Astrocyte of the spinal cord (primary cell): ENCODE results near the gene TREM1.

Experiments
- DNase-seq: peaks from one replicate; pipeline ENCODE4 v3.0.0; 2011; ENCODE audit warnings: low read depth, low spot score
- H3K4me3 ChIP-seq: 2 replicates; pipeline ENCODE4 v1.5.1; 2011; ENCODE audit warnings: low read depth, mild to moderate bottlenecking, low read length, moderate library complexity
- in situ Hi-C: cut with HindIII; loops from 2 replicates; pipeline ENCODE4 v1.10.0; 2017; ENCODE audit warnings: low sequenced_read_pairs
- TF ChIP-seq, protein P1 (sequence below): IDR thresholded peaks from 2 replicates; pipeline ENCODE4 v1.5.1; 2012; ENCODE audit warnings: low read depth, mild to moderate bottlenecking, low read length, inconsistent platforms

The TREM1 gene

DNA sequence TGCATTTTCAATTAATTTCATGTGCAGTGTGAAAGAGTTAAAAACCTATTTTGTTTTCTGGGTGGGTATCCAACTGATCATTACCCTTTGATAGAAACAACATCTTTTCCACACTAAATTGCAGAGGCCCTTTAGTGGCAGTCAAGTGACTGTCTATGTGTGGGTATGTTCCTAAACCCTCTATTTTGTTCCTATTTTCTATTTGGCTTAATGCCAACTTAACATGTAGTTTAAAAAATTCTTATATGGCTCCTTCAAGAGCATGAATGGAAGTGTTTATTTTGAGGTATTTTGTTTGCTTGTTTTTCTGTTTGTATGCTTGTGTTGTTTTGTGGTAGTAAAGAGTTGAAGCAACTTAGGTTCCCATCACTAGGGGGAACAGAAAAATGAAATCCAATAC is 19.9 kb downstream of the TREM1 start:
- in situ Hi-C loops, result no loop called here
- DNase-seq, result no peak
- TF ChIP-seq, protein P1, sequence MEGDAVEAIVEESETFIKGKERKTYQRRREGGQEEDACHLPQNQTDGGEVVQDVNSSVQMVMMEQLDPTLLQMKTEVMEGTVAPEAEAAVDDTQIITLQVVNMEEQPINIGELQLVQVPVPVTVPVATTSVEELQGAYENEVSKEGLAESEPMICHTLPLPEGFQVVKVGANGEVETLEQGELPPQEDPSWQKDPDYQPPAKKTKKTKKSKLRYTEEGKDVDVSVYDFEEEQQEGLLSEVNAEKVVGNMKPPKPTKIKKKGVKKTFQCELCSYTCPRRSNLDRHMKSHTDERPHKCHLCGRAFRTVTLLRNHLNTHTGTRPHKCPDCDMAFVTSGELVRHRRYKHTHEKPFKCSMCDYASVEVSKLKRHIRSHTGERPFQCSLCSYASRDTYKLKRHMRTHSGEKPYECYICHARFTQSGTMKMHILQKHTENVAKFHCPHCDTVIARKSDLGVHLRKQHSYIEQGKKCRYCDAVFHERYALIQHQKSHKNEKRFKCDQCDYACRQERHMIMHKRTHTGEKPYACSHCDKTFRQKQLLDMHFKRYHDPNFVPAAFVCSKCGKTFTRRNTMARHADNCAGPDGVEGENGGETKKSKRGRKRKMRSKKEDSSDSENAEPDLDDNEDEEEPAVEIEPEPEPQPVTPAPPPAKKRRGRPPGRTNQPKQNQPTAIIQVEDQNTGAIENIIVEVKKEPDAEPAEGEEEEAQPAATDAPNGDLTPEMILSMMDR, result no peak
- H3K4me3 ChIP-seq, result no peak overlapping the region

DNA sequence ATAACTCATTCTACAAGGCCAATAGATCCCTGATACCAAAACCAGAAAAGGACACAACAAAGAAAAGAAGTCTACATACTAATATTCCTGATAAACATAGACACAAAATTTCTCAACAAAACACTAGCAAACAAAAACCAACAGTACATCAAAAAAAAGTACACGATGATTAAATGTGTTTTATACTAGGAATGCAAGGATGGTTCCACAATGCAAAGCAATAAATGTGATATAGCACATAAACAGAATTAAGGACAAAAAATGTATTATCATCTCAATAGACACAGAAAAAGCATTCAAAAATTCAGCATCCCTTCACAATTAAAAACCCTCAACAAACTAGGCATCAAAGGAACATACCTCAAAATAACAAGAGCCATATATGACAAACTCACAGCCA is 23.2 kb downstream of the TREM1 start:
- TF ChIP-seq, protein P1, result no peak
- H3K4me3 ChIP-seq, result no peak overlapping the region
- DNase-seq, result no peak
- in situ Hi-C loops, result no loop called here

DNA sequence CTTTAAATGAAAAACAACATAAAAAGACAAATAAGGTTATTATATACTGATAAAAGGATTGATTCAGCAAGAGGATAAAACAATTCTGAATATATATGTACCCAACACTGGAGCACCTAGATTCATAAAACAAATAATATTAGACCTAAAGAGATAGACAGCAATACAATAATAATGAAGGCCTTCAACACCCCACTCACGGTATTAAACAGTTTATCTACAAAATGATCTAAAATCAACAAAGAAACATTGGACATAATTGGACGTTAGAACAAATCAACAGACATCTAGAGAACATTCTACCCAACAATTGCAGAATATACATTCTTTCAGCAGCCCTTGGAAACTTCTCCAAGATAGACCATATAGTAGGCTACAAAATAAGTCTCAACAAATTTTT is 24.1 kb downstream of the TREM1 start:
- no peak overlapping the region for H3K4me3 ChIP-seq
- in situ Hi-C loops, result no loop called here
- DNase-seq, result no peak
- TF ChIP-seq, protein P1, result no peak

DNA sequence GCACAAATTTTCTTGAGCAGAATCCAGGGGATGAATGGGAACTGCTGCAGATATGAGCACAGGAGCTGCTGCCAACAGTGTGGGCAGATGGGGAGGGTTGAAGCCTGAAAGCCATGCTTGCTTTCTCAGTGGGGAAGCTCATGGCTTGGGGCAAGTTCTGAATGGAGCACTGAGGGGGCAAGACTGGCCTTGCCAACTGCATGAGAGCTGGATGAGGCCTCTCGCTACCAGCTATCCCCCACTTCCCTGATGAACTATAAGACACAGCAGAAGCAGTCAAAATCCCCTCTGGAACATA is 28.3 kb downstream of the TREM1 start:
- in situ Hi-C loops, result no loop called here
- no peak overlapping the region for H3K4me3 ChIP-seq
- TF ChIP-seq, protein P1, result no peak
- DNase-seq, result no peak

DNA sequence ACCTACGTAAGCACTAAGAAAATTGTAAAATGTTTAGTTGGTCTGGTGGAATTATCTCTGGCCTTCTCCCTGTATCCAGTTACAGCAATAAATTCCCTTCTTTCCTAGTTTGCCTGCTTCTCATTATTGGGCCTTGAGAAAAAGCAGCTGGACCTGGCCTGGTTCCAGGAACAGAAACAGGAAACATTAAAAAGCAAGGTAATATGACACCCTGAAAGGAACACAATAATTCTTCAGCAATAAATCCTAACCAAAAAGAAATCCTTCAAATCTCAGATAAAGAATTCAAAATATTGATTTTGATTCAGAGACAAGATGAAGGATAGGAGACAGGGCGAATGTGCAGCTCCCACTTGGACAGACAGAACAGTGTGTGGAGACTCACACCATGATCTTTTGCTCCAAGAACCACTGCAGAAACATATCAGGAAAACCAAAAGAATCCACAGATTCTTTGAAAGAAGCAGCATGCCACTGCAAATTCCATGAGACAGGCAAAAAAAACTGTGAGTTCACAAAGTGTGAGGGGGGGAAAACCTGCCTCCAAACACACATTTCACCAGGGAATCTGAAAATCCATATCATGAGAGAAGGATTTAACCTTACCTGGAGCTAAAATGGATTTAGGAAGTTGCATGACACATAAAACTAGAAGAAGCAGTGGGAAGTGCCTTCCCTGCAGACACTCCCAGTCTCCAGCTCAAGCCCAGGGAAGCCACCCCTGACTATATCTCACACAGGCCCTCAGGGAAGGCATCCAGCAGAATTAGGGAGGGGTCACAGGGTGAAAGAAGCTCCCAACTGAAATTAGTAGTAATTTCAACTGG is 28.9 kb downstream of the TREM1 start:
- peak; percentile 61 for DNase-seq
- in situ Hi-C loops, result no loop called here
- H3K4me3 ChIP-seq, result no peak overlapping the region
- TF ChIP-seq, protein P1, result no peak

DNA sequence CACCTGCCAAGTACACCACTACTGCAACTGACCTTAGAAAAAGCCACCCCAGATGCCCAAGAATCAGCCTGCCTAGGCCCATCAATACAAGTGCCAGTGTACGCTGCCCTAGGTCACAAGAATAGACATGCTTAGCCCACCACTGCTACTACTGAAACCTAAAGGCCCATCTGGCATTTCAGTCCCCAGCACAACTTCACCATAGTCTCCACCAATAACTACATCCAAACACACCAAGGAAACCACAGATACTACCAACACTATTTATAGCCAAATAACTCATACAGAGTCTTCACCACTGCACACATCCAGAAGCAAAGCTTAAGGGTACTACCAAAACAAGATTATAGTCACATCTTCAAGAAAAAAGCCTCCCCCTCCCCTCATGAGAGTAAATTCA is 30.1 kb downstream of the TREM1 start:
- in situ Hi-C loops, result no loop called here
- TF ChIP-seq, protein P1, result no peak

More for the DNA sequence above, 30.1 kb downstream of the TREM1 start:
- no peak for DNase-seq
- H3K4me3 ChIP-seq, result no peak overlapping the region
